Keratinocyte (primary cell): ENCODE measurements around the gene ST3GAL5. TPM values are rescaled to one million over a fixed set of nuclear protein-coding genes. Genes with fewer than 3 reads are reported as not detected.

Source experiments
- DNase-seq: peaks from one replicate; pipeline ENCODE4 v3.0.0-alpha.2; 2011; ENCODE audit warnings: low read depth, missing footprints, low spot score
- FAIRE-seq: peaks from 2 replicates; lab custom pipeline; 2011; peaks lifted over from hg19 to GRCh38; lab: Jason Lieb, UNC
- H2AFZ ChIP-seq: 2 replicates; pipeline ENCODE4 v1.6.0; 2012; ENCODE audit warnings: low read length, control low read depth, inconsistent platforms; ENCODE audit not compliant: control insufficient read depth
- H3K27ac ChIP-seq: 2 replicates; pipeline ENCODE4 v1.5.1; 2011; ENCODE audit warnings: low read length; ENCODE audit not compliant: control insufficient read depth, insufficient read depth
- H3K27me3 ChIP-seq: 3 replicates; pipeline ENCODE4 v1.6.0; 2011; ENCODE audit warnings: low read length; ENCODE audit not compliant: control insufficient read depth, insufficient read depth; ENCODE audit errors: extremely low read depth
- H3K36me3 ChIP-seq, 2 experiments: 2 replicates in 1 of 2; 3 replicates in 1 of 2; pipeline ENCODE4 v1.5.1; 2011; ENCODE audit warnings: low read length in 2 of 2, mild to moderate bottlenecking in 1 of 2; ENCODE audit not compliant: control insufficient read depth in 2 of 2, insufficient read depth in 2 of 2; ENCODE audit errors: extremely low read depth in 1 of 2
- H3K4me1 ChIP-seq: 3 replicates; pipeline ENCODE4 v1.5.1; 2011; ENCODE audit warnings: low read length; ENCODE audit not compliant: control insufficient read depth, insufficient read depth; ENCODE audit errors: extremely low read depth
- H3K4me2 ChIP-seq: 3 replicates; pipeline ENCODE4 v1.6.0; 2011; ENCODE audit warnings: low read depth, low read length; ENCODE audit not compliant: control insufficient read depth, insufficient read depth; ENCODE audit errors: extremely low read depth
- H3K4me3 ChIP-seq, 3 experiments: fragments of 200-600 bp in 1 of 3; sonication (generic) in 1 of 3; 2 replicates in 2 of 3; 3 replicates in 1 of 3; pipeline ENCODE4 v1.5.1; 2011 to 2016; ENCODE audit warnings: low read length in 3 of 3, mild to moderate bottlenecking in 3 of 3, control low read depth in 2 of 3, inconsistent platforms in 1 of 3, low read depth in 1 of 3, mixed read lengths in 1 of 3, mixed run types in 1 of 3, moderate library complexity in 1 of 3; ENCODE audit not compliant: control insufficient read depth in 2 of 3, insufficient read depth in 2 of 3; ENCODE audit errors: extremely low read depth in 1 of 3
- H3K79me2 ChIP-seq: 2 replicates; pipeline ENCODE4 v1.6.0; 2012; ENCODE audit warnings: low read length; ENCODE audit not compliant: control insufficient read depth, insufficient read depth
- H3K9ac ChIP-seq: 3 replicates; pipeline ENCODE4 v1.6.0; 2011; ENCODE audit warnings: low read length; ENCODE audit not compliant: control insufficient read depth, insufficient read depth; ENCODE audit errors: extremely low read depth
- H3K9me1 ChIP-seq: 3 replicates; pipeline ENCODE4 v1.6.0; 2011; ENCODE audit warnings: low read length; ENCODE audit not compliant: control insufficient read depth, insufficient read depth; ENCODE audit errors: extremely low read depth
- H3K9me3 ChIP-seq: 2 replicates; pipeline ENCODE4 v1.5.1; 2012; ENCODE audit warnings: low read depth, low read length; ENCODE audit not compliant: control insufficient read depth
- H4K20me1 ChIP-seq: 3 replicates; pipeline ENCODE4 v1.6.0; 2011; ENCODE audit warnings: low read length; ENCODE audit not compliant: control insufficient read depth, insufficient read depth; ENCODE audit errors: extremely low read depth
- EZH2 ChIP-seq: IDR thresholded peaks from one replicate; pipeline ENCODE4 v1.6.1; 2012; ENCODE audit warnings: inconsistent platforms, mild to moderate bottlenecking, low read length, moderate library complexity
- dilution Hi-C: fragments of 300-500 bp; cut with MboI; formaldehyde crosslinking; loops from one replicate; pipeline ENCODE4 v1.7.0; 2020; ENCODE audit warnings: low sequenced_read_pairs; ENCODE audit not compliant: extremely low pct_ligation_motif_present
- polyA plus RNA-seq, 5 experiments: library from polyadenylated mRNA; depleted of rRNA in 3 of 5; stranded (reverse) in 3 of 5; stranded (forward) in 1 of 5; unstranded in 1 of 5; fragments of >200 nt; gene quantifications; 1 replicate in 1 of 5; 2 replicates in 3 of 5; 3 replicates in 1 of 5; pipeline versions ENCODE4 v1.2.1 to v1.2.3, GENCODE V29; 2011 to 2012; ENCODE audit warnings: missing spikeins in 2 of 5, low read depth in 1 of 5, low replicate concordance in 1 of 5
- TF ChIP-seq, protein P1 (sequence below), 3 experiments: IDR thresholded peaks in 1 of 3; conservative IDR thresholded peaks in 1 of 3; optimal IDR thresholded peaks in 1 of 3; 2 replicates in 2 of 3; 3 replicates in 1 of 3; pipeline versions ENCODE3 to v1.5.1; 2011; ENCODE audit warnings: low read length in 3 of 3, mild to moderate bottlenecking in 3 of 3, moderate library complexity in 2 of 3, control low read depth in 1 of 3, inconsistent platforms in 1 of 3; ENCODE audit not compliant: insufficient read depth in 2 of 3; ENCODE audit errors: extremely low read depth in 1 of 3

ST3GAL5 gene
- polyA plus RNA-seq, 1 donor (not counting 4 experiments of a cell fraction or from before 2014, with no cell fraction given) = 43.5 TPM

DNA sequence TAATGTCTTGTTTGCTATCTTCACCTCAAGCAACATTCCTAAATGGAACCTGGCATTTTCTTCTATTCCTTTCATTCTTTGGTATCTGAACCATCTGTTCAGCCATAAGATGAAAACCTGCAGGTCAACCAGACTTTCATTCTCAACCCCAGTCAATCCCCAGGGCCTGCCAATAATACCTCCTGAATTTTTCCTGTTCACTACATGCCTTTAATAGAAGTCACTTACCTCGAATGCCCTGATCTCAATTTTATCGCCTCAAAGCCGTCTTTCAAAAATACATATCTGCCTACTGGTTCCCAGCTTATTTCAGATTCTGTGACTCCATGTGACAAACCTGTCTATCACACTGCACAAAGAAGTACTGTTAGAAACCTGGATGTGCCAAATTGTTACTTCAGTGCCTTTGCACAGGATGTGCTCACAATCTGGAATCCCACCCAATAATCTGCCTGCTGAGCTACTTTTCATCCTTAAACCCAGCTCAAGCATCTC is 22.6 kb downstream of the ST3GAL5 start:
- H3K27ac ChIP-seq = no peak overlapping the region
- H3K9me3 ChIP-seq = no peaks in the 10 kb centered on the region
- no peak overlapping the region for H2AFZ ChIP-seq
- TF ChIP-seq, protein P1, sequence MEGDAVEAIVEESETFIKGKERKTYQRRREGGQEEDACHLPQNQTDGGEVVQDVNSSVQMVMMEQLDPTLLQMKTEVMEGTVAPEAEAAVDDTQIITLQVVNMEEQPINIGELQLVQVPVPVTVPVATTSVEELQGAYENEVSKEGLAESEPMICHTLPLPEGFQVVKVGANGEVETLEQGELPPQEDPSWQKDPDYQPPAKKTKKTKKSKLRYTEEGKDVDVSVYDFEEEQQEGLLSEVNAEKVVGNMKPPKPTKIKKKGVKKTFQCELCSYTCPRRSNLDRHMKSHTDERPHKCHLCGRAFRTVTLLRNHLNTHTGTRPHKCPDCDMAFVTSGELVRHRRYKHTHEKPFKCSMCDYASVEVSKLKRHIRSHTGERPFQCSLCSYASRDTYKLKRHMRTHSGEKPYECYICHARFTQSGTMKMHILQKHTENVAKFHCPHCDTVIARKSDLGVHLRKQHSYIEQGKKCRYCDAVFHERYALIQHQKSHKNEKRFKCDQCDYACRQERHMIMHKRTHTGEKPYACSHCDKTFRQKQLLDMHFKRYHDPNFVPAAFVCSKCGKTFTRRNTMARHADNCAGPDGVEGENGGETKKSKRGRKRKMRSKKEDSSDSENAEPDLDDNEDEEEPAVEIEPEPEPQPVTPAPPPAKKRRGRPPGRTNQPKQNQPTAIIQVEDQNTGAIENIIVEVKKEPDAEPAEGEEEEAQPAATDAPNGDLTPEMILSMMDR (optimal IDR thresholded peaks at IDR 0.05 in 1 of 3, IDR thresholded peaks at IDR 0.05 in 1 of 3, conservative IDR thresholded peaks at IDR 0.05 in 1 of 3; ENCODE audit: extremely low read depth in 1 of 3, insufficient read depth in 2 of 3, low read length in 3 of 3) = no peak
- TF ChIP-seq EZH2 = no peak
- FAIRE-seq (no peak), DNase-seq (no peak)
- H3K4me1 ChIP-seq = no peaks in the 10 kb centered on the region
- no peak overlapping the region for H3K4me3 ChIP-seq
- peaks cover 8% of the 10 kb centered on the region for H3K79me2 ChIP-seq
- peaks cover 5 to 11% of the 10 kb centered on the region in 2 experiments for H3K36me3 ChIP-seq
- no peaks in the 10 kb centered on the region for H3K9me1 ChIP-seq
- H3K27me3 ChIP-seq = no peaks in the 10 kb centered on the region
- H3K4me2 ChIP-seq = no peak overlapping the region
- dilution Hi-C loops = no loop called here
- no peak overlapping the region for H3K9ac ChIP-seq
- H4K20me1 ChIP-seq = no peaks in the 10 kb centered on the region

DNA sequence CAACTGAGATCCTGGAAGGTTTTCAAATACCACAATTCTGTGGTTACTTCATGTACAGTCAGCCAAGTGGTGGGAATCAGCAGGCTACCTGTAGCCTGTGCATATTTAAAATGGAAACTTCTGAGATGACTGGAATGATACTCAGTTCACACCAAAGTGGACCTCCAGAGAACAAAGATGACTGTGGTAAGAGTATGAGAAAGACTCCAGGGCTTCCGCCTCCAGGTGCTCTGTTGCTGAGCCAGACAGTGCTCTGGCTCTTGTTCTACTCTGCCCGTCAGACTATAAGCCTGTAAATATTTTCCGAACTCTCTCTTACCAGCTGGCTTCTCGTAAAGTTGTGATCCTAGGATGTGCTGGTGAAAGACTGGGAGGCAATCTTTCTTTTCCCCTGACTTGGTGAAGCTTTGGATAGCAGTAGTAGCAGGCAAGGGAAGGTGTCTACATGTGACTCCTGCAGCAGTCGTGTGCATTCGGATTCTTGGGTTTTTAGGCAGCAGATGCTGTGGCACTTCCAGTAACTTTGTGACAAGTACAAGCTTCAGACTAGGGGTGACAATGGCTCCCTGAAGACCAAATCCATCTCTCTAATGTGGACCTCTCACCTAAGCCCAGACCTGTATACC is 23.1 kb downstream of the ST3GAL5 start:
- TF ChIP-seq, protein P1 (optimal IDR thresholded peaks at IDR 0.05 in 1 of 3, IDR thresholded peaks at IDR 0.05 in 1 of 3, conservative IDR thresholded peaks at IDR 0.05 in 1 of 3; ENCODE audit: extremely low read depth in 1 of 3, insufficient read depth in 2 of 3, low read length in 3 of 3) = no peak
- no peak for TF ChIP-seq EZH2
- FAIRE-seq = no peak
- no peaks in the 10 kb centered on the region for H3K9me1 ChIP-seq

More for the DNA sequence above, 23.1 kb downstream of the ST3GAL5 start:
- H3K4me3 ChIP-seq = no peak overlapping the region
- no peaks in the 10 kb centered on the region for H3K9me3 ChIP-seq
- no peak for DNase-seq
- no peaks in the 10 kb centered on the region for H3K4me1 ChIP-seq
- no peaks in the 10 kb centered on the region for H4K20me1 ChIP-seq
- dilution Hi-C loops = no loop called here
- no peak overlapping the region for H3K27ac ChIP-seq
- no peak overlapping the region for H3K4me2 ChIP-seq
- H3K79me2 ChIP-seq = peaks cover 8% of the 10 kb centered on the region
- H3K36me3 ChIP-seq = peaks cover 5 to 11% of the 10 kb centered on the region in 2 experiments
- H2AFZ ChIP-seq = no peak overlapping the region
- H3K9ac ChIP-seq = no peak overlapping the region
- no peaks in the 10 kb centered on the region for H3K27me3 ChIP-seq
